Measurements from ENCODE around the gene WNT5B. TPM values are rescaled to one million over a fixed set of nuclear protein-coding genes. Genes with fewer than 3 reads are reported as not detected.
A peak's percentile ranks its signal among the peaks of the same experiment; 100 is the strongest.

Gene WNT5B
- total RNA-seq, 2 experiments from 2014 or later, result 0.86 to 14.7 TPM

DNA sequence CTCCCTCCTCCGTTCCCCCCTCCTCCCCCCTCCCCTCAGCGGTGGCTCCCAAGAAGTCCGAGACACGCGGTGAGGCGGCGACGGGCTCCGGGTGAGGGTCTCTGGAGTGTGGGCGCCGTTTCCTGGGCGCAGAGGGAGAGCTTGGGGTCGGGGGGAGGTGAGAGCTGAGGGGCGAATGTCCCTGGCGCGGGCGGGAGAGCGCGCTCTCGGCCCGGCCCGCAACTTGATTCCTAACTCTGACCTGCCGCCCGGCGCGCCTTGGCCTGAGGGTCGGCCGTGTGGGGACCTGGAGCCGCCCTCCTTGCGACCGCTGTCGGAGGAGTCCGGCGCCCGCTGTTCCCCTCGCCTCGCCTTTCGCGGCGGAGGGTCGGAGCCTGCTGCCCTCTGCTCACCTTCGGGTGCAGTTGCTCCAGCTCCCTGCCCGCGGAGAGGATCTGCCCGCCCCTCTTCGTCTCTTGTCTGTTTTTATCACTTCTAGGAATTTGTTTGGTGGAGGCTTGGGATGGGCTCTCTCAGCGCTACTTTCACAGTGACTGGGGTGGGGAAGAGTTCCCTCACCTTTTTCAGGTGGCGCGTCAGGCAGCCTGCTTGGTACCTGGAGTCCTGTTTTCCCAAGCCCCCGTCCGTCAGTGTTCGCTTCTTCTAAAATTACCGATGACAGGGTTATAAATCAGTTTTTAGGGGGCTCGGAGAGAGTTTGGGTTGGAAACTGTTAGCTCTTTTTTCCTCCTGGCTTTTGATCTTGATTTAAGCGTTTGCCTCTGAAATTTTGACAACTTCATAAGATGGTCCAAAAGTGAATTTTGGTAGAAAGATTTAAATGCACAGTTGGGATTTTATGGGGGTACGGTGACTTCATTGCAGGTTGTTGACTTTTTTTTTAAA lies 62.3 kb downstream of the WNT5B start:
- H3K9me2 ChIP-seq (ENCODE audit: insufficient read depth, low read length), result no peaks in the 10 kb centered on the region
- ChIA-PET POLR2A (interaction anchor here (0.6 to 1.5 kb wide), 10 partner anchors 10 to 99 kb away, joined by 3 to 5 read pairs (median 3); no protein-coding TSS in a partner anchor), CTCF (ENCODE audit: unreplicated experiment) (no interaction called here)
- no peaks in the 10 kb centered on the region for H3K9me3 ChIP-seq (ENCODE audit: low read length)
- H3K79me2 ChIP-seq (ENCODE audit: insufficient read depth, low read depth, low read length), result peaks cover 57% of the 10 kb centered on the region
- H3K27ac ChIP-seq (ENCODE audit: low read depth, low read length, poor library complexity, severe bottlenecking), result peak overlapping the region; percentile 78
- H4K20me1 ChIP-seq (ENCODE audit: insufficient read depth, low read length), result peaks cover 21% of the 10 kb centered on the region; the same call in 1 of the 2 replicates
- peaks cover 23% of the 10 kb centered on the region for H3K36me3 ChIP-seq (ENCODE audit: insufficient read depth, low read length)
- H3K4me1 ChIP-seq (ENCODE audit: insufficient read depth, low read length, poor library complexity, severe bottlenecking), result peaks cover 32% of the 10 kb centered on the region
- peak overlapping the region; percentile 94 for H3K4me2 ChIP-seq (ENCODE audit: low read length)
- peak overlapping the region; percentile 93 for H3K4me3 ChIP-seq (ENCODE audit: low read depth, low read length, poor library complexity, severe bottlenecking)
- BruUV-seq (replicated peaks), result no TSS peak
- intact Hi-C loops (cut with micrococcal nuclease; ENCODE audit: unreplicated experiment), result loop anchor here (5.0 kb wide), 1 partner anchor 51 kb away; no protein-coding TSS in a partner anchor
- peak; percentile 60 for DNase-seq (ENCODE audit: low spot score)
- H2AFZ ChIP-seq (ENCODE audit: low read length), result peak overlapping the region; percentile 44
- no peak for TF ChIP-seq EZH2phosphoT487 (IDR thresholded peaks at IDR 0.05; ENCODE audit: borderline replicate concordance, low read depth, low read length)
- TF ChIP-seq CTCF (conservative IDR thresholded peaks at IDR 0.05; ENCODE audit: low read length), result no peak

DNA sequence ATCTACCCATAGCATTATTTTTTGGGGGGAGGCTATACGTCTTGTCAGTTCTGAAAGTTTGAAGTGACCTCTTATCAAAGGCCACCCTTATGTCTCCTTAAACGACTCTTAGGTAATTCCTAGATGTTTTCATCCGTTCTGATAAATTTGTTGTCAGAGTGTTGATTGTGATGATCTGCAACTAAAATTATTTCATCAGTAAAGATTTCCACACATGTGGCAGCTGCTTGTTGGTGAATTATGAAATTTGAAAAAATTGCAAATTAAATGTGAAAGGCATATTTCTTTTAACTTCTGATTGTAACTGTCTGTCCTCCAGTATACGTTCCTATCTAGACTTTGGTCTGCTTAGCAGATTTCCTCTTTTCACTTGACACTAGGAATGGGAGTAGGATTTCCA lies 63.2 kb downstream of the WNT5B start:
- no peaks in the 10 kb centered on the region for H3K9me3 ChIP-seq (ENCODE audit: low read length)
- intact Hi-C loops (cut with micrococcal nuclease; ENCODE audit: unreplicated experiment), result loop anchor here (5.0 kb wide), 1 partner anchor 50 kb away; no protein-coding TSS in a partner anchor
- H3K36me3 ChIP-seq (ENCODE audit: insufficient read depth, low read length), result peaks cover 29% of the 10 kb centered on the region
- H3K4me2 ChIP-seq (ENCODE audit: low read length), result peak overlapping the region; percentile 94
- H3K27ac ChIP-seq (ENCODE audit: low read depth, low read length, poor library complexity, severe bottlenecking), result no peak overlapping the region
- TF ChIP-seq CTCF (conservative IDR thresholded peaks at IDR 0.05; ENCODE audit: low read length) (no peak), EZH2phosphoT487 (IDR thresholded peaks at IDR 0.05; ENCODE audit: borderline replicate concordance, low read depth, low read length) (no peak)
- no peaks in the 10 kb centered on the region for H3K9me2 ChIP-seq (ENCODE audit: insufficient read depth, low read length)
- peak overlapping the region; percentile 93 for H3K4me3 ChIP-seq (ENCODE audit: low read depth, low read length, poor library complexity, severe bottlenecking)
- ChIA-PET CTCF (ENCODE audit: unreplicated experiment) (no interaction called here), POLR2A (interaction anchor here (0.7 to 1.5 kb wide), 4 partner anchors 15 to 97 kb away, joined by 3 to 5 read pairs (median 3); no protein-coding TSS in a partner anchor)
- peaks cover 38% of the 10 kb centered on the region for H3K4me1 ChIP-seq (ENCODE audit: insufficient read depth, low read length, poor library complexity, severe bottlenecking)
- BruUV-seq (replicated peaks), result TSS peak; percentile 78
- H4K20me1 ChIP-seq (ENCODE audit: insufficient read depth, low read length), result peaks cover 21% of the 10 kb centered on the region; the same call in 1 of the 2 replicates
- no peak for DNase-seq (ENCODE audit: low spot score)
- peaks cover 65% of the 10 kb centered on the region for H3K79me2 ChIP-seq (ENCODE audit: insufficient read depth, low read depth, low read length)
- no peak overlapping the region for H2AFZ ChIP-seq (ENCODE audit: low read length)
